Measurements from ENCODE around the gene NOTCH1.

GRCh38 chr9:136551401-136552116 lies 5.7 kb upstream of the NOTCH1 start:
- no peak for TF ChIP-seq GATA3 (IDR thresholded peaks at IDR 0.05; ENCODE audit: low read depth, low read length)
- TF ChIP-seq GATA2 (IDR thresholded peaks at IDR 0.05; ENCODE audit: low read depth, low read length): no peak
